HG02623 (cell line): Measurements from ENCODE around the gene CHD8.
"Not testable (repeated sequence)": the region's sequence is repeated elsewhere in the genome, so short reads cannot be mapped to it uniquely, and the experiment has no call there.

Experiments
- ATAC-seq: cut with Tn5 transposase; IDR thresholded peaks from one replicate; pipeline ENCODE4 v1.9.1; 2021; ENCODE audit warnings: moderate library complexity; ENCODE audit not compliant: unreplicated experiment

The CHD8 gene, protein sequence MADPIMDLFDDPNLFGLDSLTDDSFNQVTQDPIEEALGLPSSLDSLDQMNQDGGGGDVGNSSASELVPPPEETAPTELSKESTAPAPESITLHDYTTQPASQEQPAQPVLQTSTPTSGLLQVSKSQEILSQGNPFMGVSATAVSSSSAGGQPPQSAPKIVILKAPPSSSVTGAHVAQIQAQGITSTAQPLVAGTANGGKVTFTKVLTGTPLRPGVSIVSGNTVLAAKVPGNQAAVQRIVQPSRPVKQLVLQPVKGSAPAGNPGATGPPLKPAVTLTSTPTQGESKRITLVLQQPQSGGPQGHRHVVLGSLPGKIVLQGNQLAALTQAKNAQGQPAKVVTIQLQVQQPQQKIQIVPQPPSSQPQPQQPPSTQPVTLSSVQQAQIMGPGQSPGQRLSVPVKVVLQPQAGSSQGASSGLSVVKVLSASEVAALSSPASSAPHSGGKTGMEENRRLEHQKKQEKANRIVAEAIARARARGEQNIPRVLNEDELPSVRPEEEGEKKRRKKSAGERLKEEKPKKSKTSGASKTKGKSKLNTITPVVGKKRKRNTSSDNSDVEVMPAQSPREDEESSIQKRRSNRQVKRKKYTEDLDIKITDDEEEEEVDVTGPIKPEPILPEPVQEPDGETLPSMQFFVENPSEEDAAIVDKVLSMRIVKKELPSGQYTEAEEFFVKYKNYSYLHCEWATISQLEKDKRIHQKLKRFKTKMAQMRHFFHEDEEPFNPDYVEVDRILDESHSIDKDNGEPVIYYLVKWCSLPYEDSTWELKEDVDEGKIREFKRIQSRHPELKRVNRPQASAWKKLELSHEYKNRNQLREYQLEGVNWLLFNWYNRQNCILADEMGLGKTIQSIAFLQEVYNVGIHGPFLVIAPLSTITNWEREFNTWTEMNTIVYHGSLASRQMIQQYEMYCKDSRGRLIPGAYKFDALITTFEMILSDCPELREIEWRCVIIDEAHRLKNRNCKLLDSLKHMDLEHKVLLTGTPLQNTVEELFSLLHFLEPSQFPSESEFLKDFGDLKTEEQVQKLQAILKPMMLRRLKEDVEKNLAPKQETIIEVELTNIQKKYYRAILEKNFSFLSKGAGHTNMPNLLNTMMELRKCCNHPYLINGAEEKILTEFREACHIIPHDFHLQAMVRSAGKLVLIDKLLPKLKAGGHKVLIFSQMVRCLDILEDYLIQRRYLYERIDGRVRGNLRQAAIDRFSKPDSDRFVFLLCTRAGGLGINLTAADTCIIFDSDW (N-terminal part only)

DNA sequence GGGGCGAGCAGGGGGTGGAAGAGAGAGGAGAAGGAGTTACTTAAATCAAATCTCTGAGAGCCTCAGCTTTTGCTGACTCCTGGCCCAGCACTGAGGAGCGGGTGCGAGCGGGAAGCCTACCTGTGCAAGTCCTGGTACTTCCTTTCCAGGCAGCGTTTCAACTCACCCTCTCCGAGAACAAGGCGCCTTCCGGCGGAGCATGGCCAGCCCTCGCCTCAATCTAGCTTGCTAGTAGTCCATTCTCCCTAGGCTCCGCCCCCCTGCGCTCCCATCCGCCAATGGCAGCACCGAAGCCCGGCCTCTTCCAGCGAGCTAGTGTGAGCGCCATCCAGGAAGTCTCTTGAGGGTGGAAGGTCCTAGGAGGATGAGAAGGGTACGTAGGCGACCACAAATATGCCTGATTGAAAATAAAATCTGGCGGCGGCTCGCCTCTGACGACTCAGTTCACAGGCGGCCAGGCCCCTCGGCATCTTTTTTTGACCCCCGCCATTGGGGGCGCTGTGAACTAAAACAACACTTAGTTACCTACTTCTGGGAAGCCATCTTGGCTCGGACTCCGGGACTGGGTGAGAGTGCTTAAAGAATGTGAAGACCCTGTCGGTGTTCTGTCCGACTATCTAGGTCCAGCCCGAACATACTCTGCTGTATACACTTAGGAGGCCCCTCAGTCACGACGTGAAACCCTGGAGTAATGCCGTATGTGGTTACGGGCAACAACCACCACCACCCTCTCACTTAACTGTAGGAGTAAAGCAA, at the start of gene CHD8:
TSS of gene CHD8 (minus strand) at position 212 of the 756 bp plus-strand sequence. CDS start 24,480 bp downstream, outside the sequence.
- peak; percentile 96 for ATAC-seq

DNA sequence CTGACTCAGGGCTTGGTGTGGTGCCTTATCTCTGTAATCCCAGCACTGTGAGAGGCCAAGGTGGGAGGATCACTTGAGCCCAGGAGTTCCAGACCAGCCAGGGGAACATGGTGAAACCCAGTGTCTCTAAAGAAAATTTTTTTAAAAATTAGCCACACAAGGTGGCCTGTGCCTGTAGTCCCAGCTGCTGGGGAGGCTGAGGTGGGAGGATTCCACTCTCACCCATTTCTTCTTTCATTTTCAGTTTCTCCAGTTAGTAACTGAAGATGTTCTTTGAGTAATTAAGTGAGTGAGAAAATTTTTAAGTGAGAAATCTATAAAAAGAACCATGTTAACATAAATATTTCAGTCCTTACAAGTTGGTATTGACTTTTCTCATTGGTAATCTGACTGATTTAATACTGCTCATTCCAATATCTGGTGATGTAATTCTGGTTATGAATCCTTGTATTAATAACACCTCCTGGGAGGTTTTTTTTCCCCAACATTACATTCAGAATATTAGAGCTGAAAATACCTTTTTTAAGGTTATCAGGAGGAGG, 49.2 kb upstream of the CHD8 start:
- peak; percentile 89 for ATAC-seq

DNA sequence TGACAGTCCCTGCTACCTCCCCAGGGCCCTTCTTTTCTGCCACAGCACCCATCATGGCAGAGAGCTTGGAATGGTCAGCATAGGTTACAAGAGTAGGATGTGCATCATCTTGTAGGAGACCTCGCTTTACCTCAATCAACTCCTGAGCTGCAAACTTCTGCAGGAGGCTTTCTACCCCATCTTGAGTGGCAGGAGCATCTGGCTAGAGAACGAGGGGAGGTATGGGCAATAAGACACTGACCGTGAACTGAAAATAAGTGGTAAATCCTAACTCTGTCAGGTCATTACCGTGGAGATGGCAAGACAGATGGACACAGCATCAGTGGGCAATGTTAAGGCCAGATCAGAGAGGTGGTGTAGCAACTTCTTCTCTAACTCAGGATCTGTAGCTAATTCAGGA, 47.5 kb upstream of the CHD8 start:
- no peak for ATAC-seq

DNA sequence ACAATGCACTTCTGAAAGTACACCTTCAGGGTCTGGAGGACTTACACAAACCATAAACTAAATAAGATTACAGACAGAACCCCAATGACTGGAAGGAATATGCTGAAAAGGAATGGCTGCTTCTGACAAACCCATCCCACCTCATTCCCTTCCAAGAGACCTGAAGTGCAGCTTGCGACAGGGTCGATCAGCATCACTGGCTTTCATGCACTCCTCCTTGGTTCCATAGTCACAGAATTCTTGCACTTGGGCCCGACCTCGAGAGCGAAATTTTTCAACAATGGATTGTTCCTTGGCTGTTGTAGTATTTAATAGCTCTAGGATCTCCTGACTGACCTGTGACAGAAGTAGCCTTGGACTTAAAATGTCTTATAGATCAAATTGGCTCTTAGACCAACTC, 45.6 kb upstream of the CHD8 start:
- ATAC-seq: no peak

DNA sequence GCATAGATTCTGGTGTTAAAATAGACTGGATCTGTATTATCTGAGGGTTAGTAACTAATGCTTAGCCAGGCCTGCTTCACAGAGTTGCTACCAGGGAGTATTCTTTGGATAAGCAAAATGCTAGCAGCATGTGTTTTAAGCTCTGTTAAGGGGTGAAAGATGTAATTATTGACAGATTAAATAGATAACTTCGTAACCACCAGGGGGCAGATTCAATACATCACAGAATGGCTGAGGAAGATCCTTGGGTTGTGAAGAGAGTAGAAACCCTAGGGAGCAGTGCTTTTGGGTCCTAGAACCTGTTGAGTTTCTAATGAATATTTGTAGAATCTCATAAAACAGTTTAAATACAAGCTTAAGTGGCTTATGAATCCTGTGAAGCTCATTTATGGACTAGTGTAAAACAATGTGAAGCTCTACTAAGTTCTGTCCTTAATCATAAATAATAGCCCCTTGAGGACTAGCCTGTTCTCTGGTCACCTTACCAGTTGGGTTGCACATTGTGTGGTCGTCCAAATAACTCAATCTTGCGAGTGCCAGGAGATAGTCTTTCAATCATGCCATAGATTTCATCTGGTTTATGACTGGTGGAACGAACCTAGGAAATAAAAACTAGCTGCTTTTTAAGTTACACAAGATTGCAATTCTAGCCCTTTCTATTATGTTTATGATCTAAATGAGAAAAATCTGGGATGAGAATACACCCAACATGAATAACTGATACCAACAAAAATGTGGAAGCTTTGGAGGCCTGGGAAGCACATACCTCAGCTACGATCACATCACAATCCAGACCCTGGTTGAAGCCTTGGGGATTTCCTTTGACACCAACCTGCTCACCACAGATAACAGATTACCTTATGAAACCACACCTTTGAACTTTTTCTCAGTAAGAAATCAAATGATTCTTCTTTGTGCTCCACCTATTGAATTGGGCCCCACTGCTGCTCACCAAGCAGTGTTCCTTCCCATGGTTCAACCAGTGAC, 42.9 kb upstream of the CHD8 start:
- no peak for ATAC-seq

DNA sequence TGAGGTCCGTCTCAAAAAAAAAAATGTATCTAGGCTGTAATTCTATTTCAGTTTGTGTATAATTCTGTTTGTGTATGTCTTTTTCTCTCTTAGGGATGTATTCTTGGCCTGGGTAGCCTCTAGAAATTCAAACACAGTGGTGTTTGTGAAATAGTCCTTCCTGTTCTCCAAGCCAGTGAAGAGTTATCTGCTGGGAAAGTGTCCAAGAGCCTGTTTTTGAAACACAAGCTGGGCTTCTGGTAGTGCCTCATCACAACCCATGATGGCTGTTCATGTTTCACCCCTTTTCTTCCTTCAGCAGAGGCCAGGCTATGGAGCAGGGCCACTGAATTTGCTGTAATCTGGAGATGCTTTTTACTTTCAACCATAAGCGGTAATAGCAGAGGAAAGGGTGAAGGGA, 40.5 kb upstream of the CHD8 start:
- no peak for ATAC-seq

DNA sequence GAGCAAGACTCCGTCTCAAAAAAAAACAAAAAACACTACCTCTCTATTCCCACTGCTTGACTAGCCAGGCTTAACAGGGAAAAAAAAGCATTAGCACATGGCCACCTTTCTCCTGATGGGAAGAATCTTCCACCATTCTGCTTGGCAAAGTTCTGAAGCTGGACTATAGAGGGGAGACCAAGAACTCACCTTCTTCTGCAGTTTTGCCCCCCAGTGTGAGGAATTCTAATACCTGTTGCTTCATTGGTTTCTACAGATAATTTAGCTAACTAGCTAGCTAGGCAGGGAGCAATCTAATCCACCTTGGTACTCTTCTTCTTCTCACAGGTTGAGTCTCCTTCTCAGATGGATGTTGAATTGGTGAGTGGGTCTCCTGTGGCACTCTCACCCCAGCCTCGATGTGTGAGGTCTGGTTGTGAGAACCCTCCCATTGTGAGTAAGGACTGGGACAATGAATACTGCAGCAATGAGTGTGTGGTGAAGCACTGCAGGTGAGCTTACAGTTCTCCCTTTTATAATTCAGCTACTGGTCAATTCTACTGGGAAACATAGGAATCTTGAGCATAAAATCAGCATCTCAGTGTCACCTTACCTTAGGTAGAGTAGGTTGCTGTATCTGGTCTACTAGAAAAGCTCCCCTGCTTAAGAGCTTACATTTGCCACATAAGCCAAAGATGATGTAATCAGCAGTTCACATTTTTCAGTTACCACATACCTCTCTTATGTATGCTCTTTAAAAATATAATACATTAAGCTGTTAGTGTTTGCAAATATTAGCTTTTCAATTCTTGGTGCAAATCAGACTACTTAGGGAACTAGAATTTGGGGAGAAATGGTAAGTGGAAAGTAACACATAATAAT, 39.2 kb upstream of the CHD8 start:
- no peak for ATAC-seq

DNA sequence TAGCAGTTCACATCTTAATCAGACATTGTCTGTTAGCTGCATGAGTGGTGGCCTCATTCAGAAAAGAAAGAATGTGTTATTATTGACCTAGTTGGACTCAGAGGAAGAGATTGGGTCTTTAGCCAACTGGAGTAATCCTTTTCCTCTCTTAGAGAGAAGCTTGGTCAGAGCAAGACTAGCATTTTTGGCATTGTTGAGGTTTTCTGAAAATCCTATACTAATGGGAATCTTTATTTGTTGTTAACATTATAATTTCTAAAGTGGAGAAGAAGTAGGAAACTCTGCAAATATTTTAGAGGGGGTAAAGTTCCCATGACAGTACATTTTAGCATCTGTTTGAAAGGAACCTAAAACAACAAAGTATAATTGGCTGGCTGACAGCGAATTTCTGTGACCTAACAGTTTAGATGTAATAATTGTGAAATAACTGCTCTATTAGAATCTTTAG, 30.7 kb upstream of the CHD8 start:
- no peak for ATAC-seq

DNA sequence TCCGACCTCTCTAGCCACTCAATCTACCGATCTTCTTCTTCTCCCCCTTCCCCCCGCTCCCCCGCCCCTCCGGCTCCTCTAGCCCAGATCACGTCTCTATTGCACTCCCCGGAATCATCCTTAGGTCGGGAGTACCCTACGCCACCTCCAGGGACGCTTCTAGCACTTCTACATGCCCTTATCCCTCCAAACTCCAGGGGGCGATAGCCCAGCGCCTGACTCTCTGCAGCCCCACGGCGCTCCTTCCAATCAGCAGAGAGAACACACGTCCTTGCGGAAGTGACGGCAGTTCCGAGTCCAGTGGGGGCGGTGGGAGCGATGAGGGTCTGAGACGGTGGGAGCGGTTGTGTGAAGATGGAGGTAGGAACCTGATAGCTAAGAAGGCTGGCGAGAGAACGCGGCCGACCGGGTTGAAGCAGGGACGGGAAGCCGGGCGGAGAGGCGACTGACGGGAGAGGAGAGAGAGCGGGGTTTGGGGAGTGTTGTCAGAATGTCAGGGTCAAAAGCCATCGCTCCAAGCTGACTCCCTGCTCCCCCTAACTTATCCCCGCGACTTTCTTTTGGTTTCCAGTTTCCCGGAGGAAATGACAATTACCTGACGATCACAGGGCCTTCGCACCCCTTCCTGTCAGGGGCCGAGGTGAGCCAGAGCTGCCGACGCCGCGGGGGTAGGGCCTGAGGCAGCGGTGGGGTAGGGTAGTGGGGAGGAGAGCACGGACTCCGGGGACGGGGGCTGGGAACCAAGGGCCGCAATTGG, 21.2 kb upstream of the CHD8 start, which contains the start of the genes RAB2B and TOX4:
TSS of gene RAB2B (minus strand) at position 35 of the 757 bp plus-strand sequence. CDS start 87 bp downstream, outside the sequence.
TSS of gene TOX4 (plus strand) at position 271 of the 757 bp plus-strand sequence. CDS start at position 355, 84 bp downstream.
- peak; percentile 100 for ATAC-seq

DNA sequence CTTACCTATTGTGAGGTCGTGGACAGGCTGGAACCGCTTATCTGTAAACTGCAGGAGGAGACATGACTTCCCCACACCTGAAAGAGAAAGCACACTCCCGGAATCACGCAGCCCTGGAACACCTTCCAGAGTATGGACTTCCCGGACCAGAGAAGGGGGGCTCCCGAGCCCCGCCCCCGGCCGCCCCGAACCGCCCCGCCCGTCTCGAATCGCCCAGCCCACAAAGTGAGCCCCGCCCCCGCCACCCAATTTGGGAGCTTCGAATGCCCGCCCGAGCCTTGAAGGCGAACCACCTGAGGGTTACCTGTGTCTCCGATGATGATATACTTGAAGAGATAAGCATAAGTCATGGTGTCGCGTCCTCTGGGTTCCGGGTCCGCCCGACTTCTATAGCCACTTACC, 20.6 kb upstream of the CHD8 start:
- peak; percentile 21 for ATAC-seq

DNA sequence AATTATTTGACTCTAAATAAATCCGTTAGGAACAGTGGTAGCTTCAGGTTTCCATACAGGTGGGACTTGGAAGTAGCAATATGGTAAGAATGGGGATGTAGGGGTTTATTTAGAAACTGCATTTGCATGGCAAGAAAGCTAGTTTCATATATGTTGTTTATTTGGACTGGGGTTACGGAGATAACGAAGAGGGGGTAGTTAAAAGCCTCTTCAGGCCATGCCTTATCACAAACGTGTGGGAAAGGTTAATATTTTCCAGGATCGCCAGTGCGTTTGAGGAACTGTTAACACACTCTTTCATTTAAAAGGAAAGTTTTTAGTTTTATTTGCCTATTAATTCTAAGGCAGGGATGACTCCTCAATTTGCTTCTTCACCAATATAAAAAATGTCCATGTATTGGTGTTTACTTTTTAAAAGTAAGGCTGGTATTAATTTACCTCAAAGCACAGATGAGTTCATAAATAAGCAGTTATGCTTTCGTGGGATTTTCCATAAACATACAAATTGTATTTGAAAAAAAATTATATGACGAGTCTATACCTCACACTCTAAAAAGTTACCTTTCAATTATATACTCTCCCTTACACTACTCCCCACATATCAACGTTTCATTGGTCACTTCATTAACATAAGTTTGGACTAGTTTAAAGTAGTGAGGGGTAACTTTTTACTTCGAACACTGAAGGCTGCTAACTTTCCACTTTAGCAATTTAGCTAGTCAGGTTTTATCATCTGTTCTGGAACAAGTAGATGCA, 20.0 kb upstream of the CHD8 start:
- no peak for ATAC-seq

DNA sequence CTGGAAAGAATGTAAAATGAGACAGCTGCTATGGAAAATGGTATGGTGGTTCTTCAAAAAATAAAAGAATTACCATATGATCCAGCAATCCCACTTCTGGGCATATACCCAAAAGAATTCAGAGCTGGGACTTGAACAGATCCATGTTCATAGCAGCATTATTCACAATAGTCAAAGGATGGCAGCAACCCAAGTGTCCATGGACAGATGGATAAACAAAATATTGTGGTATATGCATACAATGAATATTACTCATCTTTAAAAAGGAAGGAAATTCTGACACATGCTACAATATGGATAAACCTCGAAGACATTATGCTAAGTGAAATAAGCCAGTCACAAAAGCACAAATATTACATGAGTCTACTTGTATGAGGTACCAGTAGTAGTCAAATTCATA, 11.7 kb upstream of the CHD8 start:
- no peak for ATAC-seq

DNA sequence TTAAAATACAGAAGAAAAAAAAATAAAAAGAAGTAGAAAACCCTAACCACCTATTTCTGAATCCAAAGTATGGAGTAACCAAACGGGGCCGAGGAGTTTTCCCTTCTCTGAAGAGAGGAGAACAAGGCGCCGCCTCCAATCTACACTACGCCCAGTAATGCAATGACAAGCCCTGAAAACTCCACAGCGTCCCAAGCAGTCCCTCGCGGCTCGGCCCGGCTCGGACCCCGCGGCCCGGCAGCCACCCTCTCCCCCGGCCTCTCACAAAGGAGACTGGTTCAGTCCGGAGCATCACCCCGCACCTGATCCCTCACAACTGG, 371 bp downstream of the CHD8 start:
- peak; percentile 16 for ATAC-seq

DNA sequence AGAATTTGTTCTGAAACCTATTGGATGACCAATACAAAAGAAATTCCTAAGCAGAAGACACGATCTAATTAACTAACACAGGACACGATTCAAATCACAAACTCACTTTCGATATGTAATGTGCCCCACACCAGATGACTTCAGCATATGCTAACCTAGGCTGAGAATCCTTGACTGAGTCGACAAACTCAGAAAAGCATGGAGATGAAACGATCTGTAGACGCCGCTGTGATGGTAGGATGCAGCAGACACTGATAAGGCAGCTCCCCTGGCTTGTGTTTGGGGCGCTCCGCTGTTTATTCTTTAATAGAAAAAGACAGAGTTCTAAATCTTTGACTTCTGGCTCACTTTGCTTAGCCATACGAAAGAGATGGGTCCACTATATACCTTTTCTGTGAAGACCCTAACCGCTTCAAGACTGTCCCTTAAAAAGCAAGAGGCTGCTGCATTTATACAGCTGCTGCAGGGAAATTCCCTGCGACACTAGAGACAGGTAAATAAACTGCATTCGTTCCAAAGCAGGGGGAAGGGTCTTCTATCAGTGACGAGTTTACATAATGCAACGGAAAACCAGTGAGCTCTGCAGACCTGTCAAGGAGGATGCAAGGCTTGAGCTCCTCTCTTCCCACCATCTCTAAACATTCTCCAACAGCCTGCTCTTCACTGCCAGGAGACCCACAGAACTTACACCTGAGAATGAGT, 929 bp downstream of the CHD8 start:
- ATAC-seq: no peak

DNA sequence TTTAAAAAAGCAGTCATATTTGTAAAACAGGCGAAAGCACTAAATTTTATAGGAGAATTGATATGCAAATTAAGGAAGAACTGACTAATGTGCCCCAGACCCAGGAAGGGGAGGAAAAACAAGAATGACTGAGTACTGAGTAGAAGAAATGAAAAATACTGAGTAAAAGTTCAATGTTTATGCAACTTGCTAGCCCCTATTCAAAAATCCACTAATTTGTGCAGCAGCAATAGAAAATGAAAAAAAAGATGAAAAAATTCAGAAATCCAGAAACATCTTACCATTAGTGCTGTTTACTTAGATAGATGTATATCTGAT, 6.1 kb downstream of the CHD8 start:
- ATAC-seq: no peak

DNA sequence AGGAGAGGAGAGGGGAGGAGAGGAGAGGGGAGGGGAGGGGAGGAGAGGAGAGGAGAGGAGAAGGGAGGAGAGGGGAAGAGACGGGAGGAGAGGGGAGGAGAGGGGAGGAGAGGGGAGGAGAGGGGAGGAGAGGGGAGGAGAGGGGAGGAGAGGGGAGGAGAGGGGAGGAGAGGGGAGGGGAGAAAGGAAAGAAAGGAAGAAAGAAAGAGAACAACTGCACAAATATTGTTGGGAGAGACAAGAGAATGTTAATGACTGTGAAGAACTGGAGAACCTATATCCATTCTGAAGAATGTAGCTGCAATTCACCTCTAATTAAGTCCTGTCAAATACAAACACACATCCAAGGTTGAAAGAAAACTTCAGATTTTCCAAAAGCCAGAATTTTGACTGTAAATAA, 13.3 kb downstream of the CHD8 start:
- ATAC-seq: not testable (repeated sequence)
